ENCODE measurements around the gene CFAP410.
A peak's percentile ranks its signal among the peaks of the same experiment; 100 is the strongest.

CFAP410 gene

GRCh38 chr21:44352253-44352860, 13.2 kb upstream of the CFAP410 start:
- H2BK5ac ChIP-seq (ENCODE audit: low read length) = peak overlapping the region; percentile 62
- no peak overlapping the region for H3K23ac ChIP-seq (ENCODE audit: low read depth, low read length, poor library complexity)
- no peak overlapping the region for H2BK15ac ChIP-seq (ENCODE audit: low read length)
- H3K36me3 ChIP-seq (replicated peaks in 1 of 2; ENCODE audit: control insufficient read depth in 2 of 2, insufficient read depth in 2 of 2, low read length in 2 of 2) = no peaks in the 10 kb centered on the region
- no peaks in the 10 kb centered on the region for H3K9me3 ChIP-seq (replicated peaks in 1 of 2; ENCODE audit: control insufficient read depth in 2 of 2, insufficient read depth in 1 of 2, low read depth in 1 of 2, low read length in 2 of 2)
- no peak overlapping the region for H4K8ac ChIP-seq (ENCODE audit: low read depth, low read length)
- no peak overlapping the region for H3K27ac ChIP-seq (replicated peaks; ENCODE audit: low read length)
- H3K4me2 ChIP-seq (ENCODE audit: insufficient read depth, low read length, poor library complexity, severe bottlenecking) = no peak overlapping the region
- H2AK5ac ChIP-seq (ENCODE audit: low read depth, low read length) = peak overlapping the region; percentile 54
- H4K91ac ChIP-seq (ENCODE audit: low read depth, low read length, poor library complexity) = no peak overlapping the region
- H3K4me1 ChIP-seq (ENCODE audit: control insufficient read depth in 2 of 2, insufficient read depth in 1 of 2, low read depth in 1 of 2, low read length in 2 of 2) = peaks cover 0 to 9% of the 10 kb centered on the region in 2 donors
- no peak overlapping the region for H2BK120ac ChIP-seq (ENCODE audit: low read depth, low read length)
- WGBS, 2 donors (ENCODE audit: extremely low coverage in 2 of 2, insufficient read length in 2 of 2, insufficient replicate concordance in 1 of 2) = no CpG with 5 or more reads among the region's 17 CpGs
- peak overlapping the region; percentile 12 for H3K14ac ChIP-seq (ENCODE audit: low read length)
- no peak overlapping the region for H3K4ac ChIP-seq (ENCODE audit: low read length)
- peaks cover 2 to 28% (median 4%) of the 10 kb centered on the region in 3 experiments for H3K27me3 ChIP-seq (ENCODE audit: control insufficient read depth in 3 of 3, insufficient read depth in 3 of 3, low read depth in 1 of 3, low read length in 3 of 3)
- H2BK12ac ChIP-seq (ENCODE audit: low read length) = no peak overlapping the region
- H3K4me3 ChIP-seq (ENCODE audit: low read length in 2 of 2) = no peak overlapping the region
- H3K79me1 ChIP-seq (ENCODE audit: low read depth, low read length) = peaks cover 2% of the 10 kb centered on the region
- no peak overlapping the region for H3K9ac ChIP-seq (ENCODE audit: low read depth, low read length, poor library complexity)
- no peak overlapping the region for H2AFZ ChIP-seq (ENCODE audit: low read length)
- no peak for DNase-seq (ENCODE audit: low spot score)
- no peak overlapping the region for H3K18ac ChIP-seq (ENCODE audit: low read length)

GRCh38 chr21:44351535-44352252, 12.5 kb upstream of the CFAP410 start:
- no CpG with 5 or more reads among the region's 18 CpGs for WGBS, 2 donors (ENCODE audit: extremely low coverage in 2 of 2, insufficient read length in 2 of 2, insufficient replicate concordance in 1 of 2)
- H4K8ac ChIP-seq (ENCODE audit: low read depth, low read length) = no peak overlapping the region

GRCh38 chr21:44350773-44351481, 11.7 kb upstream of the CFAP410 start:
- Histone ChIP-seq H3K4me1 (ENCODE audit: control insufficient read depth in 2 of 2, insufficient read depth in 1 of 2, low read depth in 1 of 2, low read length in 2 of 2) (no peaks in the 10 kb centered on the region), H2BK5ac (ENCODE audit: low read length) (no peak overlapping the region), H3K18ac (ENCODE audit: low read length) (peak overlapping the region; percentile 28), H3K27me3 (ENCODE audit: control insufficient read depth in 3 of 3, insufficient read depth in 3 of 3, low read depth in 1 of 3, low read length in 3 of 3) (peaks cover 2 to 28% (median 8%) of the 10 kb centered on the region in 3 experiments), H3K36me3 (replicated peaks in 1 of 2; ENCODE audit: control insufficient read depth in 2 of 2, insufficient read depth in 2 of 2, low read length in 2 of 2) (no peaks in the 10 kb centered on the region), H2BK120ac (ENCODE audit: low read depth, low read length) (no peak overlapping the region), H2AK5ac (ENCODE audit: low read depth, low read length) (peak overlapping the region; percentile 56), H3K27ac (replicated peaks; ENCODE audit: low read length) (no peak overlapping the region), H3K9ac (ENCODE audit: low read depth, low read length, poor library complexity) (no peak overlapping the region), H3K23ac (ENCODE audit: low read depth, low read length, poor library complexity) (no peak overlapping the region), H4K8ac (ENCODE audit: low read depth, low read length) (peak overlapping the region; percentile 65), H2BK12ac (ENCODE audit: low read length) (peak overlapping the region; percentile 41), H3K14ac (ENCODE audit: low read length) (peak overlapping the region; percentile 56), H4K91ac (ENCODE audit: low read depth, low read length, poor library complexity) (no peak overlapping the region), H3K4me2 (ENCODE audit: insufficient read depth, low read length, poor library complexity, severe bottlenecking) (no peak overlapping the region), H3K4ac (ENCODE audit: low read length) (no peak overlapping the region), H2BK15ac (ENCODE audit: low read length) (no peak overlapping the region), H2AFZ (ENCODE audit: low read length) (no peak overlapping the region), H3K79me1 (ENCODE audit: low read depth, low read length) (peaks cover 2% of the 10 kb centered on the region), H3K9me3 (replicated peaks in 1 of 2; ENCODE audit: control insufficient read depth in 2 of 2, insufficient read depth in 1 of 2, low read depth in 1 of 2, low read length in 2 of 2) (no peaks in the 10 kb centered on the region), H3K4me3 (ENCODE audit: low read length in 2 of 2) (no peak overlapping the region)
- DNase-seq (ENCODE audit: low spot score) = no peak
- WGBS, 2 donors (ENCODE audit: extremely low coverage in 2 of 2, insufficient read length in 2 of 2, insufficient replicate concordance in 1 of 2) = no CpG with 5 or more reads among the region's 42 CpGs

More at GRCh38 chr21:44351535-44352252, 12.5 kb upstream of the CFAP410 start:
- no peak overlapping the region for H3K4ac ChIP-seq (ENCODE audit: low read length)
- H2AK5ac ChIP-seq (ENCODE audit: low read depth, low read length) = peak overlapping the region; percentile 54
- peaks cover 2 to 28% (median 8%) of the 10 kb centered on the region in 3 experiments for H3K27me3 ChIP-seq (ENCODE audit: control insufficient read depth in 3 of 3, insufficient read depth in 3 of 3, low read depth in 1 of 3, low read length in 3 of 3)
- H4K91ac ChIP-seq (ENCODE audit: low read depth, low read length, poor library complexity) = no peak overlapping the region
- no peak for DNase-seq (ENCODE audit: low spot score)
- H3K14ac ChIP-seq (ENCODE audit: low read length) = peak overlapping the region; percentile 12
- H3K23ac ChIP-seq (ENCODE audit: low read depth, low read length, poor library complexity) = peak overlapping the region; percentile 52
- no peak overlapping the region for H3K9ac ChIP-seq (ENCODE audit: low read depth, low read length, poor library complexity)
- no peaks in the 10 kb centered on the region for H3K9me3 ChIP-seq (replicated peaks in 1 of 2; ENCODE audit: control insufficient read depth in 2 of 2, insufficient read depth in 1 of 2, low read depth in 1 of 2, low read length in 2 of 2)
- H3K36me3 ChIP-seq (replicated peaks in 1 of 2; ENCODE audit: control insufficient read depth in 2 of 2, insufficient read depth in 2 of 2, low read length in 2 of 2) = no peaks in the 10 kb centered on the region
- H3K4me2 ChIP-seq (ENCODE audit: insufficient read depth, low read length, poor library complexity, severe bottlenecking) = no peak overlapping the region
- peaks cover 2% of the 10 kb centered on the region for H3K79me1 ChIP-seq (ENCODE audit: low read depth, low read length)
- no peak overlapping the region for H2AFZ ChIP-seq (ENCODE audit: low read length)
- no peak overlapping the region for H2BK15ac ChIP-seq (ENCODE audit: low read length)
- H3K18ac ChIP-seq (ENCODE audit: low read length) = no peak overlapping the region
- H2BK12ac ChIP-seq (ENCODE audit: low read length) = no peak overlapping the region
- H3K4me1 ChIP-seq (ENCODE audit: control insufficient read depth in 2 of 2, insufficient read depth in 1 of 2, low read depth in 1 of 2, low read length in 2 of 2) = peaks cover 0 to 3% of the 10 kb centered on the region in 2 donors
- H2BK120ac ChIP-seq (ENCODE audit: low read depth, low read length) = no peak overlapping the region
- H3K4me3 ChIP-seq (ENCODE audit: low read length in 2 of 2) = no peak overlapping the region
- H2BK5ac ChIP-seq (ENCODE audit: low read length) = peak overlapping the region; percentile 62
- H3K27ac ChIP-seq (replicated peaks; ENCODE audit: low read length) = no peak overlapping the region

All from neuronal stem cell (in vitro differentiated cells).